ENCODE data around the gene KBTBD4. TPM values are rescaled to one million over a fixed set of nuclear protein-coding genes. Genes with fewer than 3 reads are reported as not detected.

KBTBD4 gene
- total and polyA plus RNA-seq, 2 of the 13 experiments (the other 11 are each of a cell fraction or from before 2014, with no cell fraction given): 8.5 to 12.8 TPM

DNA sequence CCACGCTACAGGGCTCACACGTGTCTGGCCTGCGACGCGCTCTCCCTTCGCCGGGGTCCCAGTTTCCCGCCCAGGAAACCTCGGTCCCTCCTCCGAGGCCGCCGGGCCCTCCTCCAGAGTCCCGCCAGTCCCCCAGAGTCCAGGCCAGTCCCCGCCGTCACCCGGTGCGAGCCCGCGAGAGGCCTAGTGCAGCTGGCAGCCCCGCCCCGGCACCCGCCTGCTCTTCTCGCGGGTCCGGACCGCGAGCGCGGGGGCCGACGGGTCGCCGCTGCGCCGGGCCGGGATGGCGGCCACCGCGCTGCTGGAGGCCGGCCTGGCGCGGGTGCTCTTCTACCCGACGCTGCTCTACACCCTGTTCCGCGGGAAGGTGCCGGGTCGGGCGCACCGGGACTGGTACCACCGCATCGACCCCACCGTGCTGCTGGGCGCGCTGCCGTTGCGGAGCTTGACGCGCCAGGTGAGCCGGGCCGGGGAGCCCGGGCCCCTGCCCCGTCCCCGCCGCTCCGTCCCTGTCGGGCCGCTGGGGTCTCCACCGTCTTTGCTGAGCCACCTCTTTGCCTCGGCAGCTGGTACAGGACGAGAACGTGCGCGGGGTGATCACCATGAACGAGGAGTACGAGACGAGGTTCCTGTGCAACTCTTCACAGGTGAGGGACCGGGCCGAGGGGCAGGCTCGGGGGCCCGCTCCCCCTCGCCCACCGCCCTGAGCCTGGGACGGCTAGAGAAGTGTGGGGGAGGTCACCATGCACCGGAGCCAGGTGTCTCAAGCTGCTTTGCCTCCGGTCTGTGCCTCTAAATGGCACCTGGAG lies 13.2 kb downstream of the KBTBD4 start, which contains the start of gene PTPMT1 (continued):
- TF ChIP-seq, protein P1, sequence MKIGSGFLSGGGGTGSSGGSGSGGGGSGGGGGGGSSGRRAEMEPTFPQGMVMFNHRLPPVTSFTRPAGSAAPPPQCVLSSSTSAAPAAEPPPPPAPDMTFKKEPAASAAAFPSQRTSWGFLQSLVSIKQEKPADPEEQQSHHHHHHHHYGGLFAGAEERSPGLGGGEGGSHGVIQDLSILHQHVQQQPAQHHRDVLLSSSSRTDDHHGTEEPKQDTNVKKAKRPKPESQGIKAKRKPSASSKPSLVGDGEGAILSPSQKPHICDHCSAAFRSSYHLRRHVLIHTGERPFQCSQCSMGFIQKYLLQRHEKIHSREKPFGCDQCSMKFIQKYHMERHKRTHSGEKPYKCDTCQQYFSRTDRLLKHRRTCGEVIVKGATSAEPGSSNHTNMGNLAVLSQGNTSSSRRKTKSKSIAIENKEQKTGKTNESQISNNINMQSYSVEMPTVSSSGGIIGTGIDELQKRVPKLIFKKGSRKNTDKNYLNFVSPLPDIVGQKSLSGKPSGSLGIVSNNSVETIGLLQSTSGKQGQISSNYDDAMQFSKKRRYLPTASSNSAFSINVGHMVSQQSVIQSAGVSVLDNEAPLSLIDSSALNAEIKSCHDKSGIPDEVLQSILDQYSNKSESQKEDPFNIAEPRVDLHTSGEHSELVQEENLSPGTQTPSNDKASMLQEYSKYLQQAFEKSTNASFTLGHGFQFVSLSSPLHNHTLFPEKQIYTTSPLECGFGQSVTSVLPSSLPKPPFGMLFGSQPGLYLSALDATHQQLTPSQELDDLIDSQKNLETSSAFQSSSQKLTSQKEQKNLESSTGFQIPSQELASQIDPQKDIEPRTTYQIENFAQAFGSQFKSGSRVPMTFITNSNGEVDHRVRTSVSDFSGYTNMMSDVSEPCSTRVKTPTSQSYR (CRISPR knock-in tag; IDR thresholded peaks at IDR 0.05; ENCODE audit: borderline replicate concordance): no peak; the same call in 1 of the 2 replicates
- no peak for TF ChIP-seq CCAR2 (optimal IDR thresholded peaks at IDR 0.05; ENCODE audit: low read depth, low read length)
- TF ChIP-seq ZNF550 (CRISPR knock-in tag; IDR thresholded peaks at IDR 0.05; ENCODE audit: borderline replicate concordance): no peak
- peak; percentile 20; the same call in 1 of the 2 replicates for TF ChIP-seq REPIN1 (CRISPR knock-in tag; IDR thresholded peaks at IDR 0.05; ENCODE audit: borderline replicate concordance, low read depth)
- no peak for TF ChIP-seq ZNF10 (CRISPR knock-in tag; IDR thresholded peaks at IDR 0.05; ENCODE audit: borderline replicate concordance, low read depth)
- TF ChIP-seq ZKSCAN5 (CRISPR knock-in tag; IDR thresholded peaks at IDR 0.05): no peak
- 0 out of 2 replicates have a peak, but pooled peaks have one; percentile 30 for TF ChIP-seq ZNF766 (CRISPR knock-in tag; IDR thresholded peaks at IDR 0.05; ENCODE audit: borderline replicate concordance)
- no peak for TF ChIP-seq MAFK (conservative IDR thresholded peaks at IDR 0.05 in 1 of 2, IDR thresholded peaks at IDR 0.05 in 1 of 2; ENCODE audit: low read length in 2 of 2)
- TF ChIP-seq, protein P2, sequence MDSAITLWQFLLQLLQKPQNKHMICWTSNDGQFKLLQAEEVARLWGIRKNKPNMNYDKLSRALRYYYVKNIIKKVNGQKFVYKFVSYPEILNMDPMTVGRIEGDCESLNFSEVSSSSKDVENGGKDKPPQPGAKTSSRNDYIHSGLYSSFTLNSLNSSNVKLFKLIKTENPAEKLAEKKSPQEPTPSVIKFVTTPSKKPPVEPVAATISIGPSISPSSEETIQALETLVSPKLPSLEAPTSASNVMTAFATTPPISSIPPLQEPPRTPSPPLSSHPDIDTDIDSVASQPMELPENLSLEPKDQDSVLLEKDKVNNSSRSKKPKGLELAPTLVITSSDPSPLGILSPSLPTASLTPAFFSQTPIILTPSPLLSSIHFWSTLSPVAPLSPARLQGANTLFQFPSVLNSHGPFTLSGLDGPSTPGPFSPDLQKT (CRISPR knock-in tag; IDR thresholded peaks at IDR 0.05; ENCODE audit: borderline replicate concordance): no peak
- TF ChIP-seq, protein P3, sequence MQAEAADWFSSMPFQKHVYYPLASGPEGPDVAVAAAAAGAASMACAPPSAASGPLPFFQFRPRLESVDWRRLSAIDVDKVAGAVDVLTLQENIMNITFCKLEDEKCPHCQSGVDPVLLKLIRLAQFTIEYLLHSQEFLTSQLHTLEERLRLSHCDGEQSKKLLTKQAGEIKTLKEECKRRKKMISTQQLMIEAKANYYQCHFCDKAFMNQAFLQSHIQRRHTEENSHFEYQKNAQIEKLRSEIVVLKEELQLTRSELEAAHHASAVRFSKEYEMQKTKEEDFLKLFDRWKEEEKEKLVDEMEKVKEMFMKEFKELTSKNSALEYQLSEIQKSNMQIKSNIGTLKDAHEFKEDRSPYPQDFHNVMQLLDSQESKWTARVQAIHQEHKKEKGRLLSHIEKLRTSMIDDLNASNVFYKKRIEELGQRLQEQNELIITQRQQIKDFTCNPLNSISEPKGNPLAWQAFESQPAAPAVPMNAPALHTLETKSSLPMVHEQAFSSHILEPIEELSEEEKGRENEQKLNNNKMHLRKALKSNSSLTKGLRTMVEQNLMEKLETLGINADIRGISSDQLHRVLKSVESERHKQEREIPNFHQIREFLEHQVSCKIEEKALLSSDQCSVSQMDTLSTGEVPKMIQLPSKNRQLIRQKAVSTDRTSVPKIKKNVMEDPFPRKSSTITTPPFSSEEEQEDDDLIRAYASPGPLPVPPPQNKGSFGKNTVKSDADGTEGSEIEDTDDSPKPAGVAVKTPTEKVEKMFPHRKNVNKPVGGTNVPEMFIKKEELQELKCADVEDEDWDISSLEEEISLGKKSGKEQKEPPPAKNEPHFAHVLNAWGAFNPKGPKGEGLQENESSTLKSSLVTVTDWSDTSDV (CRISPR knock-in tag; IDR thresholded peaks at IDR 0.05): no peak
- no peak for TF ChIP-seq ZNF720 (CRISPR knock-in tag; IDR thresholded peaks at IDR 0.05)
- TF ChIP-seq, protein P4, sequence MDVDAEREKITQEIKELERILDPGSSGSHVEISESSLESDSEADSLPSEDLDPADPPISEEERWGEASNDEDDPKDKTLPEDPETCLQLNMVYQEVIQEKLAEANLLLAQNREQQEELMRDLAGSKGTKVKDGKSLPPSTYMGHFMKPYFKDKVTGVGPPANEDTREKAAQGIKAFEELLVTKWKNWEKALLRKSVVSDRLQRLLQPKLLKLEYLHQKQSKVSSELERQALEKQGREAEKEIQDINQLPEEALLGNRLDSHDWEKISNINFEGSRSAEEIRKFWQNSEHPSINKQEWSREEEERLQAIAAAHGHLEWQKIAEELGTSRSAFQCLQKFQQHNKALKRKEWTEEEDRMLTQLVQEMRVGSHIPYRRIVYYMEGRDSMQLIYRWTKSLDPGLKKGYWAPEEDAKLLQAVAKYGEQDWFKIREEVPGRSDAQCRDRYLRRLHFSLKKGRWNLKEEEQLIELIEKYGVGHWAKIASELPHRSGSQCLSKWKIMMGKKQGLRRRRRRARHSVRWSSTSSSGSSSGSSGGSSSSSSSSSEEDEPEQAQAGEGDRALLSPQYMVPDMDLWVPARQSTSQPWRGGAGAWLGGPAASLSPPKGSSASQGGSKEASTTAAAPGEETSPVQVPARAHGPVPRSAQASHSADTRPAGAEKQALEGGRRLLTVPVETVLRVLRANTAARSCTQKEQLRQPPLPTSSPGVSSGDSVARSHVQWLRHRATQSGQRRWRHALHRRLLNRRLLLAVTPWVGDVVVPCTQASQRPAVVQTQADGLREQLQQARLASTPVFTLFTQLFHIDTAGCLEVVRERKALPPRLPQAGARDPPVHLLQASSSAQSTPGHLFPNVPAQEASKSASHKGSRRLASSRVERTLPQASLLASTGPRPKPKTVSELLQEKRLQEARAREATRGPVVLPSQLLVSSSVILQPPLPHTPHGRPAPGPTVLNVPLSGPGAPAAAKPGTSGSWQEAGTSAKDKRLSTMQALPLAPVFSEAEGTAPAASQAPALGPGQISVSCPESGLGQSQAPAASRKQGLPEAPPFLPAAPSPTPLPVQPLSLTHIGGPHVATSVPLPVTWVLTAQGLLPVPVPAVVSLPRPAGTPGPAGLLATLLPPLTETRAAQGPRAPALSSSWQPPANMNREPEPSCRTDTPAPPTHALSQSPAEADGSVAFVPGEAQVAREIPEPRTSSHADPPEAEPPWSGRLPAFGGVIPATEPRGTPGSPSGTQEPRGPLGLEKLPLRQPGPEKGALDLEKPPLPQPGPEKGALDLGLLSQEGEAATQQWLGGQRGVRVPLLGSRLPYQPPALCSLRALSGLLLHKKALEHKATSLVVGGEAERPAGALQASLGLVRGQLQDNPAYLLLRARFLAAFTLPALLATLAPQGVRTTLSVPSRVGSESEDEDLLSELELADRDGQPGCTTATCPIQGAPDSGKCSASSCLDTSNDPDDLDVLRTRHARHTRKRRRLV (CRISPR knock-in tag; IDR thresholded peaks at IDR 0.05): 0 out of 2 replicates have a peak, but pooled peaks have one; percentile 40
- TF ChIP-seq FOXO1 (CRISPR knock-in tag; IDR thresholded peaks at IDR 0.05): no peak
- no peak for TF ChIP-seq HOXA7 (CRISPR knock-in tag; IDR thresholded peaks at IDR 0.05)
- TF ChIP-seq ZNF432 (CRISPR knock-in tag; IDR thresholded peaks at IDR 0.05; ENCODE audit: borderline replicate concordance): no peak
